ENCODE results near the gene PIM3. TPM values are rescaled to one million over a fixed set of nuclear protein-coding genes. Genes with fewer than 3 reads are reported as not detected.

Gene PIM3
- total RNA-seq, 2 experiments from 2014 or later: 146 to 158 TPM

DNA sequence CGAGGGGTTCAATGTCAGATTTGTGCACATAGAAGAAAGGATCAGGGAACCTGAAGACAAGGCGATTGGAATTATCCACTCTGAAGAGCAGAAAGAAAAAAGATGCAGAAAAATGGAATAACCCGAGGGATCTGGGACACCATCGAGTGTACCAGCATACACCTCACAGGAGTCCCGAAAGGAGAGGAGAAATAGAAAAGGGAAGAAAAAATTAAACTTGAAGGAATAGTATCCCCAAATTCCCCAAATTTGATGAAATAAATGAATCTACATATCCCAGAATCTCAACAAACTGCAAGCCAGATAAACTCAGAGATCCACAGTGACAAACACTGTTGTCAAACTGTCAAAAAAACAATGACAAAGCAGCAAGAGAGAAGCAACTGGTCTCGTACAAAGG lies 30.6 kb downstream of the PIM3 start:
- POLR2A ChIA-PET: no interaction called here
- H3K9me3 Mint-ChIP-seq: peaks cover 19% of the 10 kb centered on the region

DNA sequence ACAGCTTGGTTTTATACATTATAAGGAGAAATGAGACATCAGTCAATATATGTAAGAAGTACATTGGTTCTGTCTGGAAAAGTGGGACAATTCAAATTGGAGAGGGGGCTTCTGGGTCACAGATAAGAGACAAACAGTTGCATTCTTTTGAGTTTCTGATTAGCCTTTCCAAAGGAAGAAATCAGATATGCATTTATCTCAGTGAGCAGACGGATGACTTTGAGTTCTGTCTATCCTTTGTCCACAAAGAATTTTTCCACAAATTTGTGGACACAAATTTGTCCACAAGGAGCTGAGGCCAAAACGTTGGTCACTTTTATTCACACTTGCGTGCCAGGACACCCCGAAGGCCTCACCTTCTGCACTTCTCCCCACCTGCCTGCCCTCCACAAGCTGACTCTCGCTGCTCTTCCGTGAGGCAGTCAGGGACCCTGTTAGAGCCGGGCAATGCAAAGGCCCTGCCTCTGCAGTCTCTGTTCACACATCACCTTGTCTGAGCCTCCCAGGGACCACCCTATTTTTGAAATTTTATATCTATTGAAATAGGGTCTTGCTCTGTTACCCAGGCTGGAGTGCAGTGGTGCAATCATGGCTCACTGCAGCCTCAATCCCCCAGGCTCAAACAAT lies 31.4 kb downstream of the PIM3 start:
- intact Hi-C loops (cut with micrococcal nuclease): loop anchor here (5.0 kb wide), 1 partner anchor 40 kb away; no protein-coding TSS in a partner anchor
- Mint-ChIP-seq H3K9me3 (peaks cover 11% of the 10 kb centered on the region), H3K4me1 (ENCODE audit: low read depth) (peaks cover 8% of the 10 kb centered on the region), H3K4me3 (no peak overlapping the region), H3K27ac (no peak overlapping the region), H3K27me3 (peaks cover 3% of the 10 kb centered on the region), H3K36me3 (ENCODE audit: low read depth) (peaks cover 8% of the 10 kb centered on the region)
- ChIA-PET POLR2A (interaction anchor here (0.9 to 1.4 kb wide), 2 partner anchors 9 to 54 kb away, joined by 3 read pairs; no protein-coding TSS in a partner anchor), CTCF (interaction anchor here (0.8 to 5.6 kb wide), 10 partner anchors 9 to 225 kb away, joined by 3 to 63 read pairs (median 12); no protein-coding TSS in a partner anchor)
- ATAC-seq: no peak
- TF ChIP-seq, protein P1, sequence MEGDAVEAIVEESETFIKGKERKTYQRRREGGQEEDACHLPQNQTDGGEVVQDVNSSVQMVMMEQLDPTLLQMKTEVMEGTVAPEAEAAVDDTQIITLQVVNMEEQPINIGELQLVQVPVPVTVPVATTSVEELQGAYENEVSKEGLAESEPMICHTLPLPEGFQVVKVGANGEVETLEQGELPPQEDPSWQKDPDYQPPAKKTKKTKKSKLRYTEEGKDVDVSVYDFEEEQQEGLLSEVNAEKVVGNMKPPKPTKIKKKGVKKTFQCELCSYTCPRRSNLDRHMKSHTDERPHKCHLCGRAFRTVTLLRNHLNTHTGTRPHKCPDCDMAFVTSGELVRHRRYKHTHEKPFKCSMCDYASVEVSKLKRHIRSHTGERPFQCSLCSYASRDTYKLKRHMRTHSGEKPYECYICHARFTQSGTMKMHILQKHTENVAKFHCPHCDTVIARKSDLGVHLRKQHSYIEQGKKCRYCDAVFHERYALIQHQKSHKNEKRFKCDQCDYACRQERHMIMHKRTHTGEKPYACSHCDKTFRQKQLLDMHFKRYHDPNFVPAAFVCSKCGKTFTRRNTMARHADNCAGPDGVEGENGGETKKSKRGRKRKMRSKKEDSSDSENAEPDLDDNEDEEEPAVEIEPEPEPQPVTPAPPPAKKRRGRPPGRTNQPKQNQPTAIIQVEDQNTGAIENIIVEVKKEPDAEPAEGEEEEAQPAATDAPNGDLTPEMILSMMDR (IDR thresholded peaks at IDR 0.05): no peak
- no peak for DNase-seq

More for the DNA sequence above, 30.6 kb downstream of the PIM3 start:
- DNase-seq (no peak), ATAC-seq (no peak)
- CTCF ChIA-PET: interaction anchor here (1.0 to 3.1 kb wide), 4 partner anchors 11 to 39 kb away, joined by 3 to 11 read pairs (median 5); no protein-coding TSS in a partner anchor
- Mint-ChIP-seq H3K27me3 (peaks cover 3% of the 10 kb centered on the region), H3K36me3 (ENCODE audit: low read depth) (peaks cover 12% of the 10 kb centered on the region), H3K4me1 (ENCODE audit: low read depth) (peaks cover 8% of the 10 kb centered on the region), H3K27ac (no peak overlapping the region), H3K4me3 (no peak overlapping the region)
- intact Hi-C loops (cut with micrococcal nuclease): loop anchor here (5.0 kb wide), 1 partner anchor 41 kb away; no protein-coding TSS in a partner anchor
- TF ChIP-seq, protein P1 (IDR thresholded peaks at IDR 0.05): no peak

DNA sequence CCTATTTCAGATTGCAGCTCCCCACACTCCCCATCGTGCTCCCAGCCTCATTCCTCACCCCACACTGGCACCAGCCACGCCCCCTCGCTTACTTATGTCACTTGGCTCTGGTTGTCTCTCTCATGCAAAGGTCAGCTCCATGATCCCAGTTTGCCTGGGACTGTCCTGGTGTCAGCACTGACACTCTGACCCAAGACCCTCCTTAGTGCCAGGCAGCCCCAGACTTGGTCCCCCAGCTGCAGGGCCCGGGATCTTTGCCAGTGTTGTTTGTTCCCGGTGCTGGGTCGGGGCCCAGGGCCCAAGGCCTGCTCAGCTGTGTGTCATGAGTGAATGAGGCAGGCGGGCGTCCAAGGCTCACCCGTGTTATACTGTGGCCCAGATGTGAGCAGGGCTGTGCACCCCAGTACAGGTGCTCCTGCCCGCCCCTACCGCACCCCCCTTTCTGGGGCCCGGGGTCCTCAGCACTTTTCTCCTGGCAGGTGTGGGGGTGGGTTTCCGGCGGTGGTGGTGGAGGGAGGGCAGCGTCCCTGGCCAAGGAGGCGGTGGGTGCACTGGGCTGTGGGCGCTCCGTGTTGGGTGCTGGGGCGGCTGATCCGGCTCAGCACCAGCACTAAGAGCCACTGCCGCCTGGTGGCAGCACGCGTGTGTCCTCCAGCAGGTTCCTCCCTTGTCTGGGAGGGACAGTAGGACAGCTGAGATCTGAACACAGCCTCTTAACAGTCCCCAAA lies 32.5 kb downstream of the PIM3 start:
- peaks cover 5% of the 10 kb centered on the region for H3K36me3 Mint-ChIP-seq (ENCODE audit: low read depth)
- peaks cover 8% of the 10 kb centered on the region for H3K4me1 Mint-ChIP-seq (ENCODE audit: low read depth)
- ATAC-seq (peak; percentile 97), DNase-seq (peak; percentile 84)
- CTCF ChIA-PET: interaction anchor here (0.7 to 5.6 kb wide), 14 partner anchors 10 to 226 kb away, joined by 3 to 63 read pairs (median 8); partner anchors contain the start of gene IL17REL
- intact Hi-C loops (cut with micrococcal nuclease): loop anchor here (5.0 kb wide), 1 partner anchor 39 kb away; no protein-coding TSS in a partner anchor
- no peak overlapping the region for H3K27ac Mint-ChIP-seq
- peaks cover 11% of the 10 kb centered on the region for H3K9me3 Mint-ChIP-seq
- H3K27me3 Mint-ChIP-seq: peaks cover 3% of the 10 kb centered on the region
- TF ChIP-seq, protein P1 (IDR thresholded peaks at IDR 0.05): peak; percentile 84
- H3K4me3 Mint-ChIP-seq: no peak overlapping the region
- POLR2A ChIA-PET: interaction anchor here (0.9 to 1.4 kb wide), 2 partner anchors 10 to 55 kb away, joined by 3 read pairs; no protein-coding TSS in a partner anchor

DNA sequence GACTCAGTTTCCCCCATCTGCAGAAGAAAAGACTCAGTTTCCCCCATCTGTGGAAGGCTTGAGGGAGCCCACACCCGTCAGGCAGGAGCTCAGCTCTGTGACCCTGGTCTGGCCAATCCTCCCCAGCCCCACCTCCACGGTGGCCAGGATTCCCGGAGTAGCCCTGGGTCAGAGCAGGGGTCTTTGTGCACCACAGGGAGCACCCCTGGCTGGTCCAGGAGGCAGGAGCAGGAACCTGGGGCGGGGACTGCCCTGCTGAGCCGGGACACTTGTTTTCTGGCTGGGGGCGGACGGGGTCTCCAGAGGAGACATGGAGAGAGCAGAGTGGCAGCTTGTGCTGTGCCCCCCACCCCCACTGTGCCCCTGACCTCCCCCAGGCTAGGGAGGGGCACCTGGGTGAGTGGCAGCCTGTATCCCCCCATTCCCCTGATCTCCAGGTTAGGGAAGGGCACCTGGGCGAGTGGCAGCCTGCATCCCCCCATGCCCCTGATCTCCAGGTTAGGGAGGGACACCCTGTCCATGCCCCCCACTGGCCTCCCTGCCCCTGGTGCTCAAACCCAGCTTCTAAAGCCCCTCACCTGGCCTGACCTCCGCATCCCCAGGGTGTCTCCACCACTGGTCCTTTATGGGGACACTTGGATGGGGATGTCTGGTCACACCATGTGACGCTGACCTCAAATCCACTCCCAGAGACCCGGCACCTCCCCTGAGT lies 33.2 kb downstream of the PIM3 start:
- DNase-seq (no peak), ATAC-seq (no peak)
- peaks cover under 1% of the 10 kb centered on the region for H3K36me3 Mint-ChIP-seq (ENCODE audit: low read depth)
- TF ChIP-seq, protein P1 (IDR thresholded peaks at IDR 0.05): peak; percentile 40
- intact Hi-C loops (cut with micrococcal nuclease): loop anchor here (5.0 kb wide), 1 partner anchor 38 kb away; no protein-coding TSS in a partner anchor
- CTCF ChIA-PET: interaction anchor here (0.7 to 5.6 kb wide), 13 partner anchors 11 to 227 kb away, joined by 3 to 63 read pairs (median 9); partner anchors contain the start of gene IL17REL
- H3K9me3 Mint-ChIP-seq: peaks cover 9% of the 10 kb centered on the region
- peaks cover 10% of the 10 kb centered on the region for H3K4me1 Mint-ChIP-seq (ENCODE audit: low read depth)
- H3K4me3 Mint-ChIP-seq: no peak overlapping the region
- H3K27ac Mint-ChIP-seq: no peak overlapping the region
- POLR2A ChIA-PET: interaction anchor here (0.8 to 1.4 kb wide), 2 partner anchors 17 to 56 kb away, joined by 3 read pairs; no protein-coding TSS in a partner anchor
- peaks cover 6% of the 10 kb centered on the region for H3K27me3 Mint-ChIP-seq
